Measurements from ENCODE around the gene TMA7B. TPM values are rescaled to one million over a fixed set of nuclear protein-coding genes. Genes with fewer than 3 reads are reported as not detected.

TMA7B gene
- total RNA-seq, 6 experiments from 2014 or later = 0.20 TPM; not detected in 5

DNA sequence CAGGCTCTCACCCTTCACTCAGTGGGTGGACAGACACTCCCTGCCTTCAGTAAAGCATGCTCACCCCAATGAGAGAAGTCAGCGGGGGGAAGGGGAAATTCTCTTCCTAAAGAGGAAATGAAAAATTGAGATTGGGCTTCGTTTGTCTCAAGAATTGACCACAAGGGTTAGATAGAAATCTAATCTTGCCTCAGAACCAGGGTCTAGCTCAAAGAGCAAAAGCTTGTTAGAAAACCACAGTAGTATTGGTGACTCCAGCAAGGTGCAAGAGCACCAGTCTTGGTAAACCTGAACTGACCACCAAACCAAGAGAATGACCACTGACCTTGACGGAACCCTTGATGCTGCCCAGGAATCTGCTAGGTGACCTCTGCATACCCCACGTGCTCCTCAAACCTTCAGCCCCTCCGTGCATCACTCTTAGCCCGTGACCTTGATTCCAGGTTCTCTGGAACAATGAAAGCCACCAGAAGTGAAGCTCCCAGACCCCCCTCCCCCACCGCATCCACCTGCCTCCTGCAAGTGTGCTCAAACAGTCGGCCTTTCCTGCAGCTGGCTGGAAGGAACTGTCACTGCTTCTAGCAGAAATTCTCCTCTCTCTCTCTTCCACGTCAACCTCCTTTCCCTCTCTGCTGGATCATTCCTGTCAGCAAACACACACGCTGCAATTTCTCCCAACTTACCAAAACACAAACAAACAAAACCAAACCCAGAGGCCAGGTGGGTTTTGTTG is 3.1 kb upstream of the TMA7B start:
- H3K4me1 ChIP-seq = no peaks in the 10 kb centered on the region
- no peak overlapping the region for H3K27ac ChIP-seq
- intact Hi-C loops (cut with DNase I) = no loop called here
- no peaks in the 10 kb centered on the region for H3K9me3 ChIP-seq
- H3K27me3 ChIP-seq = no peaks in the 10 kb centered on the region
- H3K4me3 ChIP-seq = no peak overlapping the region
- DNase-seq (no peak), ATAC-seq (no peak)
- H3K36me3 ChIP-seq = no peaks in the 10 kb centered on the region
- TF ChIP-seq, protein P1, sequence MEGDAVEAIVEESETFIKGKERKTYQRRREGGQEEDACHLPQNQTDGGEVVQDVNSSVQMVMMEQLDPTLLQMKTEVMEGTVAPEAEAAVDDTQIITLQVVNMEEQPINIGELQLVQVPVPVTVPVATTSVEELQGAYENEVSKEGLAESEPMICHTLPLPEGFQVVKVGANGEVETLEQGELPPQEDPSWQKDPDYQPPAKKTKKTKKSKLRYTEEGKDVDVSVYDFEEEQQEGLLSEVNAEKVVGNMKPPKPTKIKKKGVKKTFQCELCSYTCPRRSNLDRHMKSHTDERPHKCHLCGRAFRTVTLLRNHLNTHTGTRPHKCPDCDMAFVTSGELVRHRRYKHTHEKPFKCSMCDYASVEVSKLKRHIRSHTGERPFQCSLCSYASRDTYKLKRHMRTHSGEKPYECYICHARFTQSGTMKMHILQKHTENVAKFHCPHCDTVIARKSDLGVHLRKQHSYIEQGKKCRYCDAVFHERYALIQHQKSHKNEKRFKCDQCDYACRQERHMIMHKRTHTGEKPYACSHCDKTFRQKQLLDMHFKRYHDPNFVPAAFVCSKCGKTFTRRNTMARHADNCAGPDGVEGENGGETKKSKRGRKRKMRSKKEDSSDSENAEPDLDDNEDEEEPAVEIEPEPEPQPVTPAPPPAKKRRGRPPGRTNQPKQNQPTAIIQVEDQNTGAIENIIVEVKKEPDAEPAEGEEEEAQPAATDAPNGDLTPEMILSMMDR (IDR thresholded peaks at IDR 0.05) = no peak
- no peak for TF ChIP-seq POLR2A (IDR thresholded peaks at IDR 0.05)
- WGBS (ENCODE audit: insufficient coverage, low coverage, low lambda C conversion rate, missing lambda C conversion rate) = 53% methylated on average over 8 of the region's 10 CpGs

DNA sequence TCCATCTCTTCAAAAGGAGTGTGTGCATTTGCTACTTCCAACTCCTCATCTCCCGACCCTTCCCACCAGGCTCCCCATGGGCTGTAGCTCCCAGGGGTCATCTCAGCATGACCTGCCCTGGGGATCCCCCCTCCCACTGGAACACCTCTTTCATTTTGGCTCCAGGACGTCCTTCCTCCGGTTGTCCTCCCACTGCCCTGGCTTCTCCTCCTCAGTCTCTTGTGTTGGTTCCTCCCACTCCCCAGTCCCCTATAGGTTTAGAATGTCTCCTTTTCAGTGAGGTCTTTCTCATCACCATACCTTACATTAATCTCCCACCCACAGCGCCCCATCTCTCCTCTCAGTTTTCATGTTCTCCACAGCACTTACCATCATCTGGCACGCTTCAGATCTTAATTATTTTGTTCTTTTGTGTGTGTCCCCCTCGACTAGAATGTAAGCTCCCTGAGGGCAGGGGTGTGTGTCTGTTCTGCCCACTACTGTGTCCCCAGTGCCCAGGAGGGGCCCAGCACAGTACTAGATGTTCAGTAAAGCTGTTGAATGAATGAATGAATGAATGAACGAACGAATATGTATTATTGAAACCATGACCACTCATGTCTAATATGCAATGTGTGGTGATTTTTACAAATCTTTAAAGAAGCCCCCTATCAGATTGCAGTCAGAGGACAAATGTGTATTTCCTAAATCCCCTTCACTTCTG is 2.0 kb upstream of the TMA7B start:
- no peak overlapping the region for H3K27ac ChIP-seq
- DNase-seq (no peak), ATAC-seq (no peak)
- WGBS (ENCODE audit: insufficient coverage, low coverage, low lambda C conversion rate, missing lambda C conversion rate) = 80% methylated on average over 8 of the region's 8 CpGs
- H3K9me3 ChIP-seq = no peaks in the 10 kb centered on the region
- TF ChIP-seq, protein P1 (IDR thresholded peaks at IDR 0.05) = no peak
- TF ChIP-seq POLR2A (IDR thresholded peaks at IDR 0.05) = no peak
- no peaks in the 10 kb centered on the region for H3K27me3 ChIP-seq
- no peaks in the 10 kb centered on the region for H3K4me1 ChIP-seq
- no peak overlapping the region for H3K4me3 ChIP-seq
- H3K36me3 ChIP-seq = no peaks in the 10 kb centered on the region
- intact Hi-C loops (cut with DNase I) = no loop called here

DNA sequence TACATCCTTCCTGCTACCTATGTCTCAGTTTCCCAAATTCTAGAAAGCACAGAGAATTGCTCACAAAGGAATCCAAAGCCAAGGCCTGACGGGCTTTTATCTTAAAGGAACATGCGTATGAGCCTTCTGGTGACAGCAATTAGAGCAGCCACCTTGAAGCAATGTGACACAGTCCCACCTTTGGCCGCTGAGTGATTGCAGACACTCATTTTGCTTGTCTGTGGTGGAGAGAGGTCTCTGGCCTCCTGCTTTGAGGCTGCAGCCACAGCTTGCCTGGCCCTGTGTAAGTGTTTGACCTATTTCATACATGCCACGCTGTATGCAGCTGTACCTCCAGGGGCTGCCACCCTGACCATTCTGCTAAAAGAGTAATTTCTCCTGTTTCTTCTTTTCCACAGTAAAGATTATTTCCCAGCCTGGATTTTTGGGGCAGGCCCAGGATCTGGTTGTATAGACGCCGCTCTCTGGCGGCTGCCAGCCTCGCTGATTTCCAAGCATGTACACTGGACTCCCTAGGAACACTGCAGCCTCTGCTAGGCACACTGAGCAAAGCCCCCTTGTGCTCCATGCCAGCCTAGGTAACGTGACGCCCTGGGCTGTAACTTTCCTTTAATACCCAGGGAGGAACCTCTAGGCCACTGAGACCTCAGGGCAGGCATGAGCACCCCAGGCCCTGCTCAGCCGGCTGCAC is 1.1 kb upstream of the TMA7B start:
- Histone ChIP-seq H3K9me3 (no peaks in the 10 kb centered on the region), H3K27me3 (no peaks in the 10 kb centered on the region), H3K4me3 (no peak overlapping the region), H3K36me3 (no peaks in the 10 kb centered on the region), H3K27ac (no peak overlapping the region), H3K4me1 (no peaks in the 10 kb centered on the region)
- intact Hi-C loops (cut with DNase I) = no loop called here
- ATAC-seq (no peak), DNase-seq (no peak)
- TF ChIP-seq, protein P1 (IDR thresholded peaks at IDR 0.05) = no peak
- no peak for TF ChIP-seq POLR2A (IDR thresholded peaks at IDR 0.05)
- 81% methylated on average over 4 of the region's 11 CpGs for WGBS (ENCODE audit: insufficient coverage, low coverage, low lambda C conversion rate, missing lambda C conversion rate)

DNA sequence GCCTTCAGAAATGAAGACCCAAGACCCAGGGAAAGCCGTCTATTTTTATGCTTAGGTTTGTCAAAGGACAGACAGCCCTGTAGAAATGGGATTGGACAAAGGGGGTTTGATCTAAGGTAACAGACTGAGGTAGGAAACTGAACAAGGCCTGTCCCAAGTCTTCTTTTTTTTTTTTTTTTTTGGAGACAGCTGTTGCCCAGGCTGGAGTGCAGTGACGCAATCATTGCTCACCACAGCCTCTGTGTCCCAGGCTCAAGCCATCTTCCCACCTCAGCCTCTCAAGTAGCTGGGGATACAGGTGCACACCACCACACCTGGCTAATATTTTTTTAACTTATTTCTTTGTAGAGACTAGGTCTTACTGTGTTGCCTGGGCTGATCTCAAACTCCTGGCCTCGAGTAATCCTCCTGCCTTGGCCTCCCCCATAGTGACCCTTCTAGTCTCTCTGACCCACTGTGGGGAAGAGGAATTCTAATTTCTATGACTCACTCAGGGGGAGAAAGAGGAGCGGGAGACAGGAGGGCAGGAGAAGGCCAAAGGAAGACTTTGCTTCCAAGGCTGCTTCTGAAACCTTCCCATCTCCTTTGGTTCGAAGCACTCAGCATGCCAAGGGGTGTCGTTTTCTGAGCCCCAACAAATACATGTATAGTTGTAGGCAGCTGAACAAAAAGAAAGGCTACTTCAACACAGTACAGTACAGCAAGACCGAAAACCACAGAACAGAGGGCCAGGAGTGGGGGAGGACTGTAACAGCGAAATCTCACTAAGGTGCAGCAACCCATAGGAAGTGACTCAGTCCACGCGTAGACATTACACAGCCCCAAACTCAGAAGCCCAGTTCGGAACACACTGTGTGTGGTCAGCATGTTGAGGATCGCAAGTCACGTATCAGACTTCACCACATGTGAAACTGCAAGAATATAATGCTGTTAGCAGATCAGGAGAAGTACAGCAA is 872 bp downstream of the TMA7B start:
- no peaks in the 10 kb centered on the region for H3K27me3 ChIP-seq
- DNase-seq (no peak), ATAC-seq (peak; percentile 66 to 72 (median 70))
- H3K27ac ChIP-seq = no peak overlapping the region
- H3K9me3 ChIP-seq = no peaks in the 10 kb centered on the region
- no peak overlapping the region for H3K4me3 ChIP-seq
- TF ChIP-seq, protein P1 (IDR thresholded peaks at IDR 0.05) = no peak
- no peak for TF ChIP-seq POLR2A (IDR thresholded peaks at IDR 0.05)
- H3K4me1 ChIP-seq = no peaks in the 10 kb centered on the region
- H3K36me3 ChIP-seq = no peaks in the 10 kb centered on the region
- 79% methylated on average over 13 of the region's 13 CpGs for WGBS (ENCODE audit: insufficient coverage, low coverage, low lambda C conversion rate, missing lambda C conversion rate)
- intact Hi-C loops (cut with DNase I) = no loop called here
